HL-60 (cell line): Measurements from ENCODE around the gene TRPC1.

Experiments
- DNase-seq, 2 experiments: peaks; one replicate each; pipeline ENCODE4 v3.0.0-alpha.2; 2010 to 2020; ENCODE audit warnings: low read depth in 1 of 2, low spot score in 1 of 2
- H3K27ac ChIP-seq: fragments of 250-450 bp; sonication (Bioruptor Pico); replicated peaks from 2 replicates; pipeline ENCODE4 v1.5.1; 2020; ENCODE audit warnings: mild to moderate bottlenecking, moderate library complexity
- H3K27me3 ChIP-seq: fragments of 250-450 bp; sonication (Bioruptor Pico); 2 replicates; pipeline ENCODE4 v1.5.1; 2021; ENCODE audit warnings: mild to moderate bottlenecking, moderate library complexity; ENCODE audit not compliant: insufficient read depth, poor library complexity, severe bottlenecking
- H3K4me3 ChIP-seq: replicated peaks from 2 replicates; pipeline ENCODE4 v1.5.1; 2011; ENCODE audit warnings: mild to moderate bottlenecking, control low read depth, low read length; ENCODE audit not compliant: insufficient read depth
- GABPA ChIP-seq: IDR thresholded peaks from 2 replicates; pipeline ENCODE4 v1.6.1; 2012; ENCODE audit warnings: low read depth
- POLR2AphosphoS5 ChIP-seq: IDR thresholded peaks from 2 replicates; pipeline ENCODE4 v1.6.1; 2012; ENCODE audit warnings: low read depth
- SPI1 ChIP-seq: IDR thresholded peaks from 2 replicates; pipeline ENCODE4 v1.6.1; 2012; ENCODE audit warnings: low read depth, mild to moderate bottlenecking, borderline replicate concordance
- TF ChIP-seq, protein P1 (sequence below): IDR thresholded peaks from 2 replicates; pipeline ENCODE4 v1.6.1; 2012; ENCODE audit warnings: low read depth; ENCODE audit not compliant: insufficient replicate concordance
- TF ChIP-seq, protein P2 (sequence below): IDR thresholded peaks from one replicate; pipeline ENCODE4 v1.5.1; 2011; ENCODE audit warnings: low read length, control low read depth, inconsistent platforms; ENCODE audit not compliant: insufficient read depth

Gene TRPC1

DNA sequence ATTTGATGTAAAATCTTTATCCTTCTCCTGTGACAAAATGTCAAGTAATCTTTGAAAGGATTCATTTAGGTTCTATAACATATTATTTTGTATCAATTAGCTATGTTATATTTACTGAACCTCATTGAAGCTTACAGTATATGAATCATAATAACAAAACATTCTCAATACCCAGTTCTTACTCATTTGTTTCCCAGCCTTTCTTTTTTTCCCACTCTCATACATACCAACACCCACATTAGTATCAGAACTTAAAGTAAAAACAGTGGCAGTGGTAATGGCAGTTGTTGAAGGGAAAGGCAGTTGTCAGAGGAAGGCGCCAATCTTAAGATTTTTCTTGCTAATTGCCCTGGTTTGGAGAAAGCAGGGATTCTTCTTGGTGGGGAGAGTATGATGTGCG is 33.2 kb upstream of the TRPC1 start:
- no peak for DNase-seq
- Histone ChIP-seq H3K27me3 (no peaks in the 10 kb centered on the region), H3K4me3 (no peak overlapping the region), H3K27ac (no peak overlapping the region)
- TF ChIP-seq GABPA, result no peak
- TF ChIP-seq POLR2AphosphoS5, result no peak
- TF ChIP-seq, protein P1, sequence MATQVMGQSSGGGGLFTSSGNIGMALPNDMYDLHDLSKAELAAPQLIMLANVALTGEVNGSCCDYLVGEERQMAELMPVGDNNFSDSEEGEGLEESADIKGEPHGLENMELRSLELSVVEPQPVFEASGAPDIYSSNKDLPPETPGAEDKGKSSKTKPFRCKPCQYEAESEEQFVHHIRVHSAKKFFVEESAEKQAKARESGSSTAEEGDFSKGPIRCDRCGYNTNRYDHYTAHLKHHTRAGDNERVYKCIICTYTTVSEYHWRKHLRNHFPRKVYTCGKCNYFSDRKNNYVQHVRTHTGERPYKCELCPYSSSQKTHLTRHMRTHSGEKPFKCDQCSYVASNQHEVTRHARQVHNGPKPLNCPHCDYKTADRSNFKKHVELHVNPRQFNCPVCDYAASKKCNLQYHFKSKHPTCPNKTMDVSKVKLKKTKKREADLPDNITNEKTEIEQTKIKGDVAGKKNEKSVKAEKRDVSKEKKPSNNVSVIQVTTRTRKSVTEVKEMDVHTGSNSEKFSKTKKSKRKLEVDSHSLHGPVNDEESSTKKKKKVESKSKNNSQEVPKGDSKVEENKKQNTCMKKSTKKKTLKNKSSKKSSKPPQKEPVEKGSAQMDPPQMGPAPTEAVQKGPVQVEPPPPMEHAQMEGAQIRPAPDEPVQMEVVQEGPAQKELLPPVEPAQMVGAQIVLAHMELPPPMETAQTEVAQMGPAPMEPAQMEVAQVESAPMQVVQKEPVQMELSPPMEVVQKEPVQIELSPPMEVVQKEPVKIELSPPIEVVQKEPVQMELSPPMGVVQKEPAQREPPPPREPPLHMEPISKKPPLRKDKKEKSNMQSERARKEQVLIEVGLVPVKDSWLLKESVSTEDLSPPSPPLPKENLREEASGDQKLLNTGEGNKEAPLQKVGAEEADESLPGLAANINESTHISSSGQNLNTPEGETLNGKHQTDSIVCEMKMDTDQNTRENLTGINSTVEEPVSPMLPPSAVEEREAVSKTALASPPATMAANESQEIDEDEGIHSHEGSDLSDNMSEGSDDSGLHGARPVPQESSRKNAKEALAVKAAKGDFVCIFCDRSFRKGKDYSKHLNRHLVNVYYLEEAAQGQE, result no peak
- TF ChIP-seq SPI1, result no peak
- TF ChIP-seq, protein P2, sequence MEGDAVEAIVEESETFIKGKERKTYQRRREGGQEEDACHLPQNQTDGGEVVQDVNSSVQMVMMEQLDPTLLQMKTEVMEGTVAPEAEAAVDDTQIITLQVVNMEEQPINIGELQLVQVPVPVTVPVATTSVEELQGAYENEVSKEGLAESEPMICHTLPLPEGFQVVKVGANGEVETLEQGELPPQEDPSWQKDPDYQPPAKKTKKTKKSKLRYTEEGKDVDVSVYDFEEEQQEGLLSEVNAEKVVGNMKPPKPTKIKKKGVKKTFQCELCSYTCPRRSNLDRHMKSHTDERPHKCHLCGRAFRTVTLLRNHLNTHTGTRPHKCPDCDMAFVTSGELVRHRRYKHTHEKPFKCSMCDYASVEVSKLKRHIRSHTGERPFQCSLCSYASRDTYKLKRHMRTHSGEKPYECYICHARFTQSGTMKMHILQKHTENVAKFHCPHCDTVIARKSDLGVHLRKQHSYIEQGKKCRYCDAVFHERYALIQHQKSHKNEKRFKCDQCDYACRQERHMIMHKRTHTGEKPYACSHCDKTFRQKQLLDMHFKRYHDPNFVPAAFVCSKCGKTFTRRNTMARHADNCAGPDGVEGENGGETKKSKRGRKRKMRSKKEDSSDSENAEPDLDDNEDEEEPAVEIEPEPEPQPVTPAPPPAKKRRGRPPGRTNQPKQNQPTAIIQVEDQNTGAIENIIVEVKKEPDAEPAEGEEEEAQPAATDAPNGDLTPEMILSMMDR, result no peak

DNA sequence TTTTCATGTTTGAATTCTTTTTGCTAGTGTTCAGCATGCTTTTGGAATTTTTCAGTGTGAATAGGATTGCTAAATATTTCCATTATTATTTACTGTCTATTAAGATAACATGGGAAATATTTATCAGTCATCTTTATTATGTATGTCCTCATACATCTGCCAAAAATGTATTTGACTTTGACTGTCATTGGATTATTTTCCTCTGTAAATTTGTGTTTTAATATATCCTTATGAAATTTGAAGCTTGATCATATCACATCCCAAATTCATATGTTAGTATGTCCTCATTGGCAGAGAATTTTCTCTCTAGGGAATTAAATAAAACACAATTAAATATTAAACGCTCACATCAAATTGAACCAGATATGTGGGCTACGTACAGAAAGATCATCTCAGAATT is 32.3 kb upstream of the TRPC1 start:
- Histone ChIP-seq H3K4me3 (no peak overlapping the region), H3K27me3 (no peaks in the 10 kb centered on the region), H3K27ac (no peak overlapping the region)
- DNase-seq, result no peak
- TF ChIP-seq, protein P1, result no peak
- TF ChIP-seq SPI1 (no peak), POLR2AphosphoS5 (no peak), GABPA (no peak)
- TF ChIP-seq, protein P2, result no peak

DNA sequence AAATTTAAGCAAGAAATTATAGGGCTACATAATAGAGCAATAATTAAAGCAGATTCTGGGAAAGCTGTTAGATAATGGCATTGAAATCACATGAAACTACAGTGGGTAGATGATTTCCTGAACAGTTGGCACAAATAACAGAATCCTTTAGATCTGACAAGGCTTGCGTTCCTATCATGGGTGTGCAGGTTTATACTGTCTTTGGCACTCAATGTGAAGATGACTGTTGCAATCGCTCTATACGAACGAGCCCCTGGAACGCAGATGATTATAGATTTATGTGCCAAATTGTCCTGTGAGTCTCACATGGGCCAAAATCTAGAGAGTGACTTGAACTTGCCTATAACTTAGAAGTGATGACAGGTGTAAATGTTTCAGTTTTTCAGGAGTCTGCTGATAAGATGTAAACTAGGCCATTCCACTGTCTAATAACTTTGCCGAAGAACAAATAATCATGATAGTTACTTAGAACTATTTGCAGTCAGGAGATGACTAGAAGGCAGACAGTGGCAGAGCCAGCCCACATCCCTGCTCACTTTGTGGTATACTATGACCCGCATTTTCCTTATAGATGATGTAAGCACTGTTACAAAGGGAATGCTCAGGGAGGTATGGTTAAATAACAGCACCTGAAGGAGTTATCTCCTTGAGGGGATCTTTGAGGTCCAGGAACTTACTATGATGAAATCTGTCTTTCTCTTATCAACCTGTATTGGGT is 30.5 kb upstream of the TRPC1 start:
- TF ChIP-seq, protein P2, result no peak
- TF ChIP-seq GABPA (no peak), POLR2AphosphoS5 (no peak), SPI1 (no peak)
- TF ChIP-seq, protein P1, result no peak
- Histone ChIP-seq H3K27me3 (no peaks in the 10 kb centered on the region), H3K27ac (no peak overlapping the region), H3K4me3 (no peak overlapping the region)
- DNase-seq, result no peak
